ENCODE measurements around the gene KRTAP1-1.
"Not testable (repeated sequence)": the region's sequence is repeated elsewhere in the genome, so short reads cannot be mapped to it uniquely, and the experiment has no call there.

The KRTAP1-1 gene

GRCh38 chr17:41034346-41034935 lies 6.8 kb downstream of the KRTAP1-1 start, which contains the start of gene KRTAP1-3:
TSS of gene KRTAP1-3 (minus strand) at chr17:41034874. CDS start at chr17:41034821, 53 bp downstream.
- TF ChIP-seq SIN3A (IDR thresholded peaks at IDR 0.05; ENCODE audit: borderline replicate concordance, insufficient read depth, low read length); REST (IDR thresholded peaks at IDR 0.05; ENCODE audit: insufficient read depth in 1 of 2, low read depth in 2 of 2, low read length in 2 of 2); TAF1 (IDR thresholded peaks at IDR 0.05; ENCODE audit: borderline replicate concordance, insufficient read depth, low read length): not testable (repeated sequence)

- no peak for TF ChIP-seq SIN3A (IDR thresholded peaks at IDR 0.05; ENCODE audit: borderline replicate concordance, insufficient read depth, low read length)
- TF ChIP-seq POLR2AphosphoS5 (IDR thresholded peaks at IDR 0.05; ENCODE audit: low read depth, low read length) = no peak
- TF ChIP-seq REST (IDR thresholded peaks at IDR 0.05; ENCODE audit: insufficient read depth in 1 of 2, low read depth in 2 of 2, low read length in 2 of 2) = no peak
- no peak for TF ChIP-seq TAF1 (IDR thresholded peaks at IDR 0.05; ENCODE audit: borderline replicate concordance, insufficient read depth, low read length)
- no peak for TF ChIP-seq FOXP2 (optimal IDR thresholded peaks at IDR 0.05; ENCODE audit: borderline replicate concordance, extremely low read depth, extremely low read length, insufficient read depth)
Observed at GRCh38 chr17:41029633-41030245, 11.5 kb downstream of the KRTAP1-1 start, which contains the start of gene KRTAP1-4. TSS of gene KRTAP1-4 (minus strand) at chr17:41030195. CDS start at chr17:41030078, 117 bp downstream.

- TF ChIP-seq REST (IDR thresholded peaks at IDR 0.05; ENCODE audit: insufficient read depth in 1 of 2, low read depth in 2 of 2, low read length in 2 of 2) (no peak), FOXP2 (optimal IDR thresholded peaks at IDR 0.05; ENCODE audit: borderline replicate concordance, extremely low read depth, extremely low read length, insufficient read depth) (no peak), POLR2AphosphoS5 (IDR thresholded peaks at IDR 0.05; ENCODE audit: low read depth, low read length) (no peak), TAF1 (IDR thresholded peaks at IDR 0.05; ENCODE audit: borderline replicate concordance, insufficient read depth, low read length) (no peak), SIN3A (IDR thresholded peaks at IDR 0.05; ENCODE audit: borderline replicate concordance, insufficient read depth, low read length) (no peak)
Observed at GRCh38 chr17:41026715-41027471, 14.4 kb downstream of the KRTAP1-1 start, which contains the start of gene KRTAP1-5. TSS of gene KRTAP1-5 (minus strand) at chr17:41027208. CDS start at chr17:41027155, 53 bp downstream.

- TF ChIP-seq SIN3A (IDR thresholded peaks at IDR 0.05; ENCODE audit: borderline replicate concordance, insufficient read depth, low read length) (no peak), REST (IDR thresholded peaks at IDR 0.05; ENCODE audit: insufficient read depth in 1 of 2, low read depth in 2 of 2, low read length in 2 of 2) (no peak), TAF1 (IDR thresholded peaks at IDR 0.05; ENCODE audit: borderline replicate concordance, insufficient read depth, low read length) (no peak), POLR2AphosphoS5 (IDR thresholded peaks at IDR 0.05; ENCODE audit: low read depth, low read length) (no peak), FOXP2 (optimal IDR thresholded peaks at IDR 0.05; ENCODE audit: borderline replicate concordance, extremely low read depth, extremely low read length, insufficient read depth) (no peak)
Observed at GRCh38 chr17:41024697-41025096, 16.6 kb downstream of the KRTAP1-1 start.

All from PFSK-1 (cell line).